ENCODE data around the gene ANO5.

ANO5 gene, protein sequence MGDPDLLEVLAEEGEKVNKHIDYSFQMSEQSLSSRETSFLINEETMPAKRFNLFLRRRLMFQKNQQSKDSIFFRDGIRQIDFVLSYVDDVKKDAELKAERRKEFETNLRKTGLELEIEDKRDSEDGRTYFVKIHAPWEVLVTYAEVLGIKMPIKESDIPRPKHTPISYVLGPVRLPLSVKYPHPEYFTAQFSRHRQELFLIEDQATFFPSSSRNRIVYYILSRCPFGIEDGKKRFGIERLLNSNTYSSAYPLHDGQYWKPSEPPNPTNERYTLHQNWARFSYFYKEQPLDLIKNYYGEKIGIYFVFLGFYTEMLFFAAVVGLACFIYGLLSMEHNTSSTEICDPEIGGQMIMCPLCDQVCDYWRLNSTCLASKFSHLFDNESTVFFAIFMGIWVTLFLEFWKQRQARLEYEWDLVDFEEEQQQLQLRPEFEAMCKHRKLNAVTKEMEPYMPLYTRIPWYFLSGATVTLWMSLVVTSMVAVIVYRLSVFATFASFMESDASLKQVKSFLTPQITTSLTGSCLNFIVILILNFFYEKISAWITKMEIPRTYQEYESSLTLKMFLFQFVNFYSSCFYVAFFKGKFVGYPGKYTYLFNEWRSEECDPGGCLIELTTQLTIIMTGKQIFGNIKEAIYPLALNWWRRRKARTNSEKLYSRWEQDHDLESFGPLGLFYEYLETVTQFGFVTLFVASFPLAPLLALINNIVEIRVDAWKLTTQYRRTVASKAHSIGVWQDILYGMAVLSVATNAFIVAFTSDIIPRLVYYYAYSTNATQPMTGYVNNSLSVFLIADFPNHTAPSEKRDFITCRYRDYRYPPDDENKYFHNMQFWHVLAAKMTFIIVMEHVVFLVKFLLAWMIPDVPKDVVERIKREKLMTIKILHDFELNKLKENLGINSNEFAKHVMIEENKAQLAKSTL

GRCh38 chr11:22192642-22193347 lies at the start of gene ANO5:
ANO5 (plus strand) TSS chr11:22193085; CDS start chr11:22193493, 408 bp downstream.
- no peak for DNase-seq (ENCODE audit: low read depth in 2 of 2)

DNA sequence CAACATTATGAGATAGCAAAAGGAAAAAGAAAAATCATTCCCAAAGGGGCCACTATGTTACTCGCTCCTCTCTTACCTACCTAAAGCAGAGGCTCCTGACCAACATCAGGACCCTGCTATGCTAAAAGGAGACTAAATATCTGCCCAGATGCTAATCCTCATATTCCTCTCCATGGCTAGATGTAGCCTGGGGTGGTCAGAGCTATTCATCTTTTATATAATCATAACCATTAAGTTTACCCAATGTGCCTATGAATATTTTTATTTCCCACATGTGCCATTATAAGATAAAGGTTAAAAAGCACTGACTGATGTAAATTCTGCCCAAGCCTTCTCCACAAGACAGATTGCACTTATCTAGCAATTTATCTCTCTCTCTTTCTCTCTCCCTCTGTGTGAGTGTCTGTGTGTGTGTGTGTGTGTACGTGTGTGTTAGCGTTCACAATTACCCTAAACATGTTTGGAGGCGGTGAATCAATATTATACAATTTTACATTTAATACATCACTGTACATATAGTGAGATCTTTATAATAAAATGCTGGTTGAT lies 41.2 kb upstream of the ANO5 start:
- no peak for DNase-seq (ENCODE audit: low read depth in 2 of 2)

DNA sequence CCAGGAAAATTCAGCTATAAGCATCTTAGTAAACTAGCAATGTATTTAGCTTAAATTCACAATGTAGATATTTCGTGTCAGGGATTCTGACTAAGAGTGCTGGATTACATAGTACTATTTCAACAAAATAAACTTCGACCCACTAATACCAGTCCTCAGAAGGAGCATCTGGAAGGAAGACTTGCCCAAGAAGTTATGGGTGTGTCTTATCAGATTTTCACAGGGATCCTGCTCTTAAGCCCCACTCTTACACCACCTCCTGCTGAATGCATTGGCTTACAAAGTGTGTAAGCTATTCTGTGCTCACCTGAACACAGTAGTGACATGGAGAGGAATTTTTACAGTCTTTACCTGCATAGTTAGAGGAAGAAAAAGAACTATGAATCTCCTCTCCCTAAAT lies 35.4 kb upstream of the ANO5 start:
- DNase-seq (ENCODE audit: low read depth in 2 of 2), result no peak

DNA sequence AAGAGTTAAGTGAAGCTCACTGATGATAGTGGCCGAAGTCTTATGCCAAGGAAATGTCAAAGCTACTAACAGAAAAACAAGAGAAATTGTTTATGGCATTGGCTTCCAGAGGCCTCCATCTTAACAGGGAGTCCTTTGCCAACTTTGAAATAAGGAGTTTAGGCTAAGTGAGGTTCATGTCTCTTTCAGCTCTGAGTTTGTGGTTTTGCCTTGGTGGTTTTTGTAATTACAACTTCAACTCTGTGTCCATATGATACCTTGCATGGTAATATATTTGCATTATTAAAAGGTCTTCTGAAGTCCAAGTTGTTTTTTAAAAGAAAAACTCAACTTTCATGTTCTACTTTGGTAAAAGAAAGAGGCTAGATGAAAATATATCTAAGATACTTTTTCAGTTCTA lies 31.4 kb upstream of the ANO5 start:
- no peak for DNase-seq (ENCODE audit: low read depth in 2 of 2)

GRCh38 chr11:22162756-22163155 lies 30.1 kb upstream of the ANO5 start:
- no peak for DNase-seq (ENCODE audit: low read depth in 2 of 2)

GRCh38 chr11:22163394-22163797 lies 29.5 kb upstream of the ANO5 start:
- DNase-seq (ENCODE audit: low read depth in 2 of 2), result no peak

DNA sequence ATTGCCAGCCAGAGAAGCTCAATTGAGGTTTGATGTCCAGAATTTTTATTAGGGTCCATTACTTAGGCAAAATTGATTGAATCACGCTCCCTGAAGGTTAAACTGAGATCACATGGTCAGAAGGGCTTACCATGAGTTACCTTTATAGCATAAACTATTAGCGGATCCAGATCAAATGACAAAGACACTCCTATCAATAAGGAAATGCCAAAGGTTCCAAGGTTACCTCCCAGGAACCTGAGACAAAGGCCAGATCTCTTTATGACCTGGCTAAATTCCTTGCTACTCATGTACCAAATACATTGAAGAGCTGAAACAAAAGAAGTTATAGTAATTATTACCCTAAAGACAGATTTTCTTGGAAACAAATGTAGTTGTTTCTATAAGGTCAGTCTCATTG lies 27.8 kb upstream of the ANO5 start:
- no peak for DNase-seq (ENCODE audit: low read depth in 2 of 2)

DNA sequence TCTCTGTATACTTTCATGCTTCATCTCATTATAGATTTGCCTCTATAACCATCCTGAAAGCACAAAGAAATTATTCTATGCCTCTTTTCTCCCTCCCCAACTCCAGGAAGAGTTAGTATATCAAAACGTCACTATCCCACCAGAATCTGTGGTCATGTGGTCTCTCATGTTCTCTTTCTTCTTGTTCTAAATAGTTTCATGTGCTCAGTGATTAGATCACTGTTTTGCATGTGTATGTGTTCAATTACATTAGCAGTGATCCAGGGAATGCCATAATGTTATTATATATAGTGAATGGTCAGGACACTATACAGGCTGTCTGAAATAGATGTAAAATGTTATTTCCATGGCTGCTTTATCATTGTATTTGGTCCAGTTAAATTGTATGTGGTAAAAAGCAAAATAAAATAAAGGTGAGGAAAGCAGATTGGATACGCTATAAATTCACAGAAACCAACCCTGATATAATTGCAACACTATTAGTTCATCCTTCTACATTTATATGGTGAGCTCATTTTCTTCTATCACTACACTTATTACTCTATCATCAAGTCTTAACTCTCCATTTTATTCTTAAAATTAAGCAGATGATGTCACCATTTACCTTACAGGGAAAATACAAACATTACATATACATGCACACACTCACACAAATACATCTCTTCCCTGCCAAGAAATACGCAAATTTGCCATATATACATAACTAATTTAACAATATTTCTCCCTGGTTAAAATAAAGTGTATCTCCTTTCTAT lies 26.9 kb upstream of the ANO5 start:
- no peak for DNase-seq (ENCODE audit: low read depth in 2 of 2)

- DNase-seq (ENCODE audit: low read depth in 2 of 2), result no peak
Measured at GRCh38 chr11:22169833-22170232, 23.1 kb upstream of the ANO5 start.

DNA sequence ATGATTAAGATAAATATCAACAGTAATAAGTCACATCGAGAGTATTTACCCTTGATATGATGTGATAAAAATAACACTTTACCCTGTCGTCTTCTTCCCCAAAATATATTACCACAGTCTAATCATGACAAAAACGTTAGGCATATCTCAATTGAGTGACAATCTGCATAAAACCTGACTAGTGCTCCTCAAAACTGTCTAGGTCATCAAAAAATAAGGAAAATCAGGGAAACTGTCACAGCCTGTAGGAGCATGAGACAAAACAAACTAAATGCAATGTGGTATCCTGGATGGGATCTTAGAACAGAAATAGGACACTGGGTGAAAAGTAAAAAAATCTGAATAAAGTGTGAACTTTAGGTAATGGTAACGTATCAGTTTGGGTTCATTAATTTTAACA lies 19.4 kb upstream of the ANO5 start:
- no peak for DNase-seq (ENCODE audit: low read depth in 2 of 2)

DNA sequence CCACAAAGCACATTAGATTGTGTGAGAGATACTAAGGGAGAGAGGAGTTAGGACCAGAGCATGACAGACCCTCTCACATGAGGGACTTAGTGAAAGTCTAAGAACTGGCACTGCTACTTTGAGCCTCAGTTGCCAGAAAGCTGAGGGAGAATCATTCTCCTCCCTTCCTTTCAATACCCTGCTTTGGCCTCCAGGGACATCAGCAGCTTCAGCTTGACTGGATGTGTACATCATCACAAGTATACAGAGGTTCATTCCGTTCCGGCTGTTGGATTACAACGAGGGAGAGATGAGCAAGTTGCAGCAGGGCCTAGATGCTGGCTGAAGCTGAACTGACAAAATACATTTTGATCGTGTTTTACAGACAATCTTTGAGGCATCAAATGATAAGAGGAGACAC lies 15.7 kb upstream of the ANO5 start:
- DNase-seq (ENCODE audit: low read depth in 2 of 2), result no peak

GRCh38 chr11:22179626-22180025 lies 13.3 kb upstream of the ANO5 start:
- no peak for DNase-seq (ENCODE audit: low read depth in 2 of 2)

DNA sequence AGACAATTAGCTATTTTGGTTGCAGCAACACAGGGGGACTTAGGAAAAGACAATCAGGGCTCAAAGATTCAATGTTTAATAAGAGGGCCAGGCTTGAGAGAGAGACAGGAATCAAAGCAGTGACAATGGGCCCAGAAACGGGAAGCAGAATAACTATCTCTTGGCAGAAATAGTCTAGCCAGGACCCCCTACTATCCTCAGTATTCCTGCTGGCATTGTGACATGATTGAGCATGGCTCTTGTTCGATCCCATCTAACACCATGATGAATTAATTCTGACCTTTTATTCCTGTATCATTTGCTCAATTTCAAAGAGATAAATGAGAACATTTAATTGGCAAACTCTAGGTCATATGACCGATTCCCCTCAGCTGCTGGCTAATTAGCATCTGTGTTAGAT lies 12.8 kb upstream of the ANO5 start:
- no peak for DNase-seq (ENCODE audit: low read depth in 2 of 2)

- DNase-seq (ENCODE audit: low read depth in 2 of 2), result no peak
Measured at GRCh38 chr11:22189660-22190059, 3.2 kb upstream of the ANO5 start.

- no peak for DNase-seq (ENCODE audit: low read depth in 2 of 2)
Measured at GRCh38 chr11:22190827-22191463, 1.9 kb upstream of the ANO5 start.

- DNase-seq (ENCODE audit: low read depth in 2 of 2), result no peak
Measured at GRCh38 chr11:22192289-22192641, 620 bp upstream of the ANO5 start.

DNA sequence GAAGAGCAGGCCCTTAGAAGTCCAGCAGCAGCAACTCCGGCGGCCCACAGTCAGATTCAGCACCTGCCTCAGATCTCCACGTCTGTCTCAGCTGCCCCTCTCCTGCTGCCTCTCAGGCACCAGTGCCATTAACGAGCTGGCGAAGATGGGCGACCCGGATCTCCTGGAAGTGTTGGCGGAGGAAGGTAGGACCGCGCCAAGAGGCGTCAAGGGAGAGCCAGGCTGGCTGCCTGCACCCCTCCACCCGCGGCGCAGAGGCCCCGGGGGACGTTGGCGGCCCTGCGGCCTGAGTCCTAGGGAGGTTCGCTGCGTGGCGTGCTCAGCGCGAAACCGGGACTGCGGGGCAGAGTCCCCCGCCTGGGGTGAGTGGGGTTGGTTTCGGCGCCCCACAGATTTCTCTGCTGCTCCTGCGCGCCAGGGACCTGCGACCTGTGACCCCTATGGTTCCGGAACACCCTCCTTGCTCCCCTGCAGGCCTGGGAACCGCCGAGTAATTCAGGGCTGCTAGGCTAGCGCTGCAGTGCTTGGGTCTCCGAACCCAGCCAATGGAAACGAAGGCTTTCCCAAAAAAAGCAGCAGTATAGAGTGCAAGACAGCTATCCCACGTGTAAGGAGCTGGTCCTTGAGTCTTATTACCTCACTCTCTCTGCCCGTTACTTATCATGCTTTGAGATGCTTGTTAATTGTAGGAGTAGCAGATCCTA lies 615 bp downstream of the ANO5 start:
- DNase-seq (ENCODE audit: low read depth in 2 of 2), result no peak

DNA sequence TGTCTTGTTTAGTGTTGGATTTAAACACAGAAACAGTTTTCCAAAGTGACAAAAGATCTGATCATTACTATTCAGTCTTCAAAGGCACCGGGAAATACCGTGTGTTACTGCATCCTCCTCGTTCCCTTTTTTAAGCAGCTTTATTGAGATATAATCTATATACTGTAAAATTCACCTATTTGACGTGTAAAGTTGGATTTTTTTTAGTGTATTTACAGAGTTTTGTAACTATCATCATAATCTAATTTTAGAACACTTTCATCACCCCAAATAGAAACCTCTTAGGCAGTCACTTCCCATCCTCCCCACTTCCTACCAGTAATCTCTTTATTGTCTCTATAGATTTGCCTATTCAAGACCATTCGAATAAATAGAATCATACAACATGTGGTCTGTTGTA lies 1.4 kb downstream of the ANO5 start:
- no peak for DNase-seq (ENCODE audit: low read depth in 2 of 2)

DNA sequence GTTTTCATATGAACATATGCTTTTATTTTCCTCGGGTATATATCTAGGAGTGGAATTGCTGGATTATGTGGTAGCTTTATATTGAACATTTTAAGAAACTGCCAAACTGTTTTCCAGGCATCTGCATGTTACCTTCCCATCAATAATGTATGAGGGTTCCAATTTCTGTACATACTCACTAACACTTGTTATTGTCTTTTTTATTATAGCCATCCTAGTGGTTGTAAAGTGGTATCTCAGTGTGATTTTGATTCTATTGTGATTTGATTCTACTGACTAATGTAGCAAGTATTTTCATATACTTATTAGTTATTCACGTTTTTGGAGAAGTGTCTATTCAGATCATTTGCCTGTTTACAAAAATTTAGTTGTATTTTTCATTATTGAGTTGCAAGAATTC lies 2.0 kb downstream of the ANO5 start:
- no peak for DNase-seq (ENCODE audit: low read depth in 2 of 2)
